GM23248 (cell line): ENCODE results near the gene ZFPL1. TPM values are rescaled to one million over a fixed set of nuclear protein-coding genes. Genes with fewer than 3 reads are reported as not detected.

ENCODE experiments used
- DNase-seq: peaks from one replicate; pipeline ENCODE4 v3.0.0-alpha.2; 2015
- H2AFZ ChIP-seq: fragments of 200-600 bp; sonication (generic); 2 replicates; pipeline ENCODE4 v1.6.1; 2016; ENCODE audit warnings: antibody characterized with exemption
- H3F3A ChIP-seq: fragments of 200-600 bp; sonication (generic); 2 replicates; pipeline ENCODE4 v1.6.1; 2016; ENCODE audit warnings: mild to moderate bottlenecking, antibody characterized with exemption, mixed run types; ENCODE audit not compliant: insufficient read depth
- H3K27ac ChIP-seq: fragments of 200-600 bp; sonication (generic); 2 replicates; pipeline ENCODE4 v1.5.1; 2016; ENCODE audit warnings: mild to moderate bottlenecking
- H3K27me3 ChIP-seq: fragments of 200-600 bp; sonication (generic); replicated peaks from 2 replicates; pipeline ENCODE4 v1.6.1; 2016; ENCODE audit warnings: mild to moderate bottlenecking; ENCODE audit not compliant: insufficient read depth
- H3K36me3 ChIP-seq: fragments of 200-600 bp; sonication (generic); 2 replicates; pipeline ENCODE4 v1.6.1; 2016; ENCODE audit warnings: low read depth, mild to moderate bottlenecking
- H3K4me1 ChIP-seq: fragments of 200-600 bp; sonication (generic); 2 replicates; pipeline ENCODE4 v1.6.1; 2016; ENCODE audit warnings: mild to moderate bottlenecking; ENCODE audit not compliant: insufficient read depth
- H3K4me2 ChIP-seq: fragments of 200-600 bp; sonication (generic); one replicate; pipeline ENCODE4 v1.6.1; 2016; ENCODE audit warnings: mild to moderate bottlenecking; ENCODE audit not compliant: unreplicated experiment
- H3K4me3 ChIP-seq: fragments of 200-600 bp; sonication (generic); 2 replicates; pipeline ENCODE4 v1.5.1; 2016; ENCODE audit warnings: mild to moderate bottlenecking
- H3K79me2 ChIP-seq: fragments of 200-600 bp; sonication (generic); 2 replicates; pipeline ENCODE4 v1.6.1; 2016; ENCODE audit warnings: mild to moderate bottlenecking; ENCODE audit not compliant: insufficient read depth
- H3K9ac ChIP-seq: fragments of 200-600 bp; sonication (generic); 2 replicates; pipeline ENCODE4 v1.6.1; 2016; ENCODE audit warnings: mild to moderate bottlenecking
- H3K9me2 ChIP-seq: fragments of 200-600 bp; sonication (generic); 2 replicates; pipeline ENCODE4 v1.6.1; 2016; ENCODE audit warnings: mixed run types, mild to moderate bottlenecking, moderate library complexity; ENCODE audit not compliant: insufficient read depth
- H3K9me3 ChIP-seq: fragments of 200-600 bp; sonication (generic); one replicate; pipeline ENCODE4 v1.6.1; 2017; ENCODE audit warnings: low read depth
- H4K20me1 ChIP-seq: fragments of 200-600 bp; sonication (generic); 2 replicates; pipeline ENCODE4 v1.6.0; 2016; ENCODE audit not compliant: insufficient read depth
- EZH2 ChIP-seq: fragments of 200-600 bp; sonication (generic); IDR thresholded peaks from 2 replicates; pipeline ENCODE4 v1.6.1; 2018; ENCODE audit warnings: antibody characterized with exemption, mild to moderate bottlenecking; ENCODE audit not compliant: insufficient read depth, poor library complexity, severe bottlenecking
- EZH2phosphoT487 ChIP-seq: fragments of 200-600 bp; sonication (generic); IDR thresholded peaks from 2 replicates; pipeline ENCODE4 v1.6.1; 2018; ENCODE audit warnings: antibody characterized with exemption, moderate library complexity, mild to moderate bottlenecking, low read depth; ENCODE audit not compliant: insufficient read depth
- WGBS, 2 experiments: methylation state at CpG; one replicate each; pipeline ENCODE4 v1.1.6; 2015 to 2017; ENCODE audit warnings: low lambda C conversion rate in 2 of 2, low coverage in 1 of 2; ENCODE audit errors: missing lambda C conversion rate in 2 of 2; 5-methylcytosine and 5-hydroxymethylcytosine counted together
- in situ Hi-C: fragments of 300-500 bp; cut with MboI; formaldehyde crosslinking; loops from 2 replicates; pipeline ENCODE4 v1.15.0; 2020
- polyA plus RNA-seq: library from polyadenylated mRNA; unstranded; fragments of >200 nt; fragmentation: Nextera tagmentation; extraction: Ambion mirVana; gene quantifications from 2 replicates; pipeline ENCODE4 v1.2.1, GENCODE V29; 2016
- total RNA-seq: library from RNA; depleted of rRNA; stranded (reverse); fragments of >200 nt; shearing (Covaris generic); gene quantifications from 2 replicates; pipeline ENCODE4 v1.2.3, GENCODE V29; 2014

Gene ZFPL1
- total and polyA plus RNA-seq, 2 experiments from 2014 or later, result 55.2 to 64.9 TPM

- Histone ChIP-seq H3K9ac (peak within 1 kb of the TSS; percentile 50), H4K20me1 (no peaks in the 10 kb centered on the region), H3K4me1 (peaks cover 17% of the 10 kb centered on the region; the same call in 1 of the 2 replicates), H3K27ac (no peak within 1 kb of the TSS), H3K27me3 (no peaks in the 10 kb centered on the region), H3K4me3 (peak within 1 kb of the TSS; percentile 71), H3K9me3 (no peaks in the 10 kb centered on the region), H3K79me2 (peaks cover 14% of the 10 kb centered on the region), H2AFZ (peak within 1 kb of the TSS; percentile 26; the same call in 1 of the 2 replicates), H3K4me2 (peak within 1 kb of the TSS; percentile 97), H3K9me2 (no peaks in the 10 kb centered on the region), H3K36me3 (no peaks in the 10 kb centered on the region), H3F3A (0 out of 2 replicates have a peak, but pooled peaks cover 6% of the 10 kb centered on the region)
- peak; percentile 95 for DNase-seq
- no peak for TF ChIP-seq EZH2
- TF ChIP-seq EZH2phosphoT487, result no peak
- in situ Hi-C loops, result no loop called here
- WGBS, 2 experiments, result 1 to 2% methylated on average over 37 to 49 of the region's 64 CpGs
Measured at GRCh38 chr11:65111744-65112545, 27.9 kb downstream of the ZFPL1 start, which contains the start of gene TM7SF2. TM7SF2 (plus strand) TSS chr11:65111872; CDS start chr11:65112016, 144 bp downstream.

- Histone ChIP-seq H3K9me3 (no peaks in the 10 kb centered on the region), H2AFZ (peak overlapping the region; percentile 26; the same call in 1 of the 2 replicates), H3F3A (0 out of 2 replicates have a peak, but pooled peaks cover 6% of the 10 kb centered on the region), H3K27me3 (no peaks in the 10 kb centered on the region), H4K20me1 (no peaks in the 10 kb centered on the region), H3K4me3 (peak overlapping the region; percentile 71), H3K9me2 (no peaks in the 10 kb centered on the region), H3K4me2 (peak overlapping the region; percentile 97), H3K4me1 (peaks cover 17% of the 10 kb centered on the region; the same call in 1 of the 2 replicates), H3K36me3 (no peaks in the 10 kb centered on the region), H3K27ac (no peak overlapping the region), H3K9ac (peak overlapping the region; percentile 24; the same call in 1 of the 2 replicates), H3K79me2 (peaks cover 14% of the 10 kb centered on the region)
- peak; percentile 73 for DNase-seq
- in situ Hi-C loops, result no loop called here
- WGBS, 2 experiments, result 2 to 4% methylated on average over 40 to 48 of the region's 57 CpGs
- TF ChIP-seq EZH2, result no peak
- no peak for TF ChIP-seq EZH2phosphoT487
Measured at GRCh38 chr11:65112546-65113360, 28.7 kb downstream of the ZFPL1 start.

- peak overlapping the region; percentile 41 for H3K4me2 ChIP-seq
- peak; percentile 26 for DNase-seq
Measured at GRCh38 chr11:65113361-65113756, 29.3 kb downstream of the ZFPL1 start.

GRCh38 chr11:65113839-65114238 is 29.8 kb downstream of the ZFPL1 start:
- TF ChIP-seq EZH2phosphoT487 (no peak), EZH2 (no peak)
- no peak overlapping the region for H3K9ac ChIP-seq
- H3K36me3 ChIP-seq, result 0 out of 2 replicates have a peak, but pooled peaks cover 7% of the 10 kb centered on the region
- no peak overlapping the region for H3K27ac ChIP-seq
- H3F3A ChIP-seq, result peaks cover 17% of the 10 kb centered on the region
- H4K20me1 ChIP-seq, result no peaks in the 10 kb centered on the region
- H3K4me2 ChIP-seq, result no peak overlapping the region
- H3K4me3 ChIP-seq, result no peak overlapping the region
- peaks cover 18% of the 10 kb centered on the region for H3K79me2 ChIP-seq
- H3K4me1 ChIP-seq, result peaks cover 17% of the 10 kb centered on the region; the same call in 1 of the 2 replicates
- no peaks in the 10 kb centered on the region for H3K27me3 ChIP-seq
- in situ Hi-C loops, result no loop called here
- WGBS, 2 experiments, result 53 to 64% methylated on average over 6 of the region's 6 CpGs
- no peaks in the 10 kb centered on the region for H3K9me3 ChIP-seq
- no peaks in the 10 kb centered on the region for H3K9me2 ChIP-seq
- H2AFZ ChIP-seq, result no peak overlapping the region
- no peak for DNase-seq

More at GRCh38 chr11:65113361-65113756, 29.3 kb downstream of the ZFPL1 start:
- Histone ChIP-seq H3K9ac (no peak overlapping the region), H2AFZ (peak overlapping the region; percentile 26; the same call in 1 of the 2 replicates), H3K4me3 (0 out of 2 replicates have a peak overlapping the region, but pooled peaks have one; percentile 71), H3F3A (peaks cover 12% of the 10 kb centered on the region), H3K9me2 (no peaks in the 10 kb centered on the region), H4K20me1 (no peaks in the 10 kb centered on the region), H3K36me3 (0 out of 2 replicates have a peak, but pooled peaks cover 2% of the 10 kb centered on the region), H3K79me2 (peaks cover 14% of the 10 kb centered on the region), H3K27ac (no peak overlapping the region), H3K9me3 (no peaks in the 10 kb centered on the region), H3K27me3 (no peaks in the 10 kb centered on the region), H3K4me1 (peaks cover 17% of the 10 kb centered on the region; the same call in 1 of the 2 replicates)
- in situ Hi-C loops, result no loop called here
- TF ChIP-seq EZH2 (no peak), EZH2phosphoT487 (no peak)
- 10 to 19% methylated on average over 14 of the region's 14 CpGs for WGBS, 2 experiments
